HepG2 (cell line): Measurements from ENCODE around the gene ECHS1. TPM values are rescaled to one million over a fixed set of nuclear protein-coding genes. Genes with fewer than 3 reads are reported as not detected.

ENCODE experiments used
- ATF7 ChIP-seq, 2 experiments: fragments of 450-650 bp in 1 of 2; sonication (generic) in 1 of 2; formaldehyde crosslinking in 1 of 2; IDR thresholded peaks; 2 replicates each; pipeline versions ENCODE4 v1.4.0 to v1.6.1; 2016 to 2020; ENCODE audit warnings: antibody characterized with exemption in 1 of 2, mild to moderate bottlenecking in 1 of 2, missing genetic modification reagents in 1 of 2
- CBX5 ChIP-seq: sonication (generic); formaldehyde crosslinking; IDR thresholded peaks from 2 replicates; pipeline ENCODE4 v1.4.0; 2020; ENCODE audit warnings: missing genetic modification reagents, borderline replicate concordance
- CREB1 ChIP-seq, 2 experiments: fragments of 450-650 bp in 1 of 2; IDR thresholded peaks; 2 replicates each; pipeline ENCODE4 v1.6.1; 2016 to 2017; ENCODE audit warnings: control low read depth in 1 of 2, mild to moderate bottlenecking in 1 of 2, missing compliant biosample characterization in 1 of 2, missing genetic modification characterization in 1 of 2
- ELF1 ChIP-seq: sonication (generic); formaldehyde crosslinking; IDR thresholded peaks from 2 replicates; pipeline ENCODE4 v1.4.0; 2020; ENCODE audit warnings: missing genetic modification reagents
- GATAD2A ChIP-seq: IDR thresholded peaks from 2 replicates; pipeline ENCODE4 v1.6.1; 2016
- MAFG ChIP-seq: sonication (generic); formaldehyde crosslinking; IDR thresholded peaks from 2 replicates; pipeline ENCODE4 v1.5.1; 2020; ENCODE audit warnings: mild to moderate bottlenecking, missing genetic modification reagents
- MTA1 ChIP-seq: sonication (generic); formaldehyde crosslinking; IDR thresholded peaks from 2 replicates; pipeline ENCODE4 v1.4.0; 2020; ENCODE audit warnings: missing genetic modification reagents, mild to moderate bottlenecking, borderline replicate concordance
- MYNN ChIP-seq: sonication (generic); formaldehyde crosslinking; IDR thresholded peaks from 2 replicates; pipeline ENCODE4 v1.4.0; 2020; ENCODE audit warnings: mild to moderate bottlenecking, low read depth, missing genetic modification reagents
- NFATC3 ChIP-seq: sonication (generic); formaldehyde crosslinking; IDR thresholded peaks from 2 replicates; pipeline ENCODE4 v1.5.1; 2020; ENCODE audit warnings: mild to moderate bottlenecking, missing genetic modification reagents
- PATZ1 ChIP-seq: sonication (generic); formaldehyde crosslinking; IDR thresholded peaks from 2 replicates; pipeline ENCODE4 v1.4.0; 2020; ENCODE audit warnings: missing genetic modification reagents
- SOX5 ChIP-seq: IDR thresholded peaks from 2 replicates; pipeline ENCODE4 v1.6.1; 2016; ENCODE audit warnings: borderline replicate concordance
- ZBTB37 ChIP-seq: sonication (generic); formaldehyde crosslinking; IDR thresholded peaks from 2 replicates; pipeline ENCODE4 v1.4.0; 2020; ENCODE audit warnings: mild to moderate bottlenecking, missing genetic modification reagents
- ZBTB7B ChIP-seq: sonication (generic); formaldehyde crosslinking; IDR thresholded peaks from 2 replicates; pipeline ENCODE4 v1.4.0; 2020; ENCODE audit warnings: missing genetic modification reagents
- ZMYM3 ChIP-seq: sonication (generic); formaldehyde crosslinking; IDR thresholded peaks from 2 replicates; pipeline ENCODE4 v1.5.1; 2020; ENCODE audit warnings: mild to moderate bottlenecking, missing genetic modification reagents
- ZNF337 ChIP-seq: sonication (generic); formaldehyde crosslinking; IDR thresholded peaks from 2 replicates; pipeline ENCODE4 v1.5.1; 2020; ENCODE audit warnings: missing genetic modification reagents, low read depth, mild to moderate bottlenecking, borderline replicate concordance
- ZNF451 ChIP-seq: sonication (generic); formaldehyde crosslinking; IDR thresholded peaks from 2 replicates; pipeline ENCODE4 v1.5.0; 2020; ENCODE audit warnings: mild to moderate bottlenecking, missing genetic modification reagents
- ZNF557 ChIP-seq: sonication (generic); formaldehyde crosslinking; IDR thresholded peaks from 2 replicates; pipeline ENCODE4 v1.4.0; 2020; ENCODE audit warnings: missing genetic modification reagents
- ZNF639 ChIP-seq: conservative IDR thresholded peaks from 2 replicates; pipeline ENCODE4 v1.6.1; 2018; ENCODE audit warnings: missing genetic modification reagents
- ZNF777 ChIP-seq: sonication (generic); formaldehyde crosslinking; IDR thresholded peaks from 2 replicates; pipeline ENCODE4 v1.4.0; 2020; ENCODE audit warnings: missing genetic modification reagents
- ZNF782 ChIP-seq: sonication (generic); formaldehyde crosslinking; IDR thresholded peaks from 2 replicates; pipeline ENCODE4 v1.4.0; 2020; ENCODE audit warnings: missing genetic modification reagents, mild to moderate bottlenecking, borderline replicate concordance
- polyA plus RNA-seq, 8 experiments: library from polyadenylated mRNA; depleted of rRNA in 3 of 8; stranded (reverse) in 7 of 8; unstranded in 1 of 8; fragments of >200 nt; fragmentation: Illumina TruSeq in 4 of 8; extraction: Trizol in 4 of 8; gene quantifications; 2 replicates each; pipeline versions ENCODE4 v1.2.1 to v1.2.3, GENCODE V29; 2011 to 2016; ENCODE audit warnings: low read depth in 4 of 8, missing spikeins in 1 of 8, mixed read lengths in 1 of 8; ENCODE audit not compliant: insufficient read depth in 1 of 8
- total RNA-seq, 5 experiments: library from RNA; depleted of rRNA; stranded (reverse); fragments of >200 nt; fragmentation: Illumina TruSeq; extraction: Trizol; gene quantifications; 2 replicates each; pipeline ENCODE4 v1.2.3, GENCODE V29; 2016; ENCODE audit warnings: low read depth in 1 of 5

ECHS1 gene
- total and polyA plus RNA-seq, 2 of the 13 experiments (the other 11 are each of a cell fraction or from before 2014, with no cell fraction given): 32.7 to 195 TPM

GRCh38 chr10:133335246-133336117, 37.7 kb downstream of the ECHS1 start (continued):
- TF ChIP-seq ATF7 (IDR thresholded peaks at IDR 0.05) (no peak), ATF7 (CRISPR knock-in tag; IDR thresholded peaks at IDR 0.05) (no peak), MTA1 (CRISPR knock-in tag) (no peak; the same call in 1 of the 2 replicates), ZBTB7B (CRISPR knock-in tag) (no peak), ELF1 (no peak), MYNN (CRISPR knock-in tag) (no peak), ZBTB37 (CRISPR knock-in tag) (no peak), MAFG (CRISPR knock-in tag) (peak; percentile 38; the same call in 1 of the 2 replicates), SOX5 (CRISPR knock-in tag) (no peak), ZNF777 (no peak), NFATC3 (CRISPR knock-in tag) (no peak), ZNF451 (0 out of 2 replicates have a peak, but pooled peaks have one; percentile 11), CBX5 (no peak), CREB1 (IDR thresholded peaks at IDR 0.05) (peak; percentile 58), CREB1 (CRISPR knock-in tag; IDR thresholded peaks at IDR 0.05) (no peak), ZNF557 (CRISPR knock-in tag) (no peak), ZNF639 (CRISPR knock-in tag) (no peak), PATZ1 (CRISPR knock-in tag) (peak; percentile 56), GATAD2A (CRISPR knock-in tag) (no peak), ZMYM3 (CRISPR knock-in tag) (no peak), ZNF337 (CRISPR knock-in tag) (no peak), ZNF782 (CRISPR knock-in tag) (no peak)
